Suprapubic skin (tissue), 4 donors: ENCODE measurements around the gene LEKR1. TPM values are rescaled to one million over a fixed set of nuclear protein-coding genes. Genes with fewer than 3 reads are reported as not detected.

Source experiments
- DNase-seq, 2 donors: peaks; one replicate each; pipeline ENCODE4 v3.0.0-alpha.2; 2019; ENCODE audit warnings: low spot score in 2 of 2
- H3K27ac ChIP-seq: fragments of 200-600 bp; sonication (generic); one replicate; pipeline ENCODE4 v1.5.1; 2019
- H3K27me3 ChIP-seq: fragments of 200-600 bp; sonication (generic); one replicate; pipeline ENCODE4 v1.5.1; 2019
- H3K36me3 ChIP-seq: fragments of 200-600 bp; sonication (generic); one replicate; pipeline ENCODE4 v1.5.1; 2019
- H3K4me1 ChIP-seq: fragments of 200-600 bp; sonication (generic); one replicate; pipeline ENCODE4 v1.5.1; 2019
- H3K4me3 ChIP-seq: fragments of 200-600 bp; sonication (generic); one replicate; pipeline ENCODE4 v1.5.1; 2019; ENCODE audit warnings: mild to moderate bottlenecking
- H3K9me3 ChIP-seq: fragments of 200-600 bp; sonication (generic); one replicate; pipeline ENCODE4 v1.5.1; 2019
- EP300 ChIP-seq: sonication (generic); formaldehyde crosslinking; IDR thresholded peaks from one replicate; pipeline ENCODE4 v1.6.1; 2017; ENCODE audit warnings: antibody characterized with exemption
- POLR2A ChIP-seq, 2 donors: fragments of 450-650 bp; IDR thresholded peaks; one replicate each; pipeline ENCODE4 v1.6.1; 2017; ENCODE audit warnings: antibody characterized with exemption in 2 of 2, mild to moderate bottlenecking in 2 of 2, moderate library complexity in 2 of 2
- POLR2AphosphoS5 ChIP-seq, 3 donors: sonication (generic); formaldehyde crosslinking; IDR thresholded peaks; one replicate each; pipeline ENCODE4 v1.6.1; 2017; ENCODE audit warnings: antibody characterized with exemption in 3 of 3
- whole genome bisulfite sequencing: methylation state at CpG from one replicate; pipeline ENCODE4 v1.1.5; 2018; 5-methylcytosine and 5-hydroxymethylcytosine counted together
- total RNA-seq, 4 donors: library from RNA; depleted of rRNA; stranded (reverse); fragments of >200 nt; gene quantifications; one replicate each; pipeline ENCODE4 v1.1.0, GENCODE V29; 2016
- TF ChIP-seq, protein P1 (sequence below), 2 donors: fragments of 200-600 bp in 1 of 2; fragments of 450-650 bp in 1 of 2; sonication (generic) in 1 of 2; IDR thresholded peaks; one replicate each; pipeline ENCODE4 v1.5.1; 2016 to 2019; ENCODE audit warnings: antibody characterized with exemption in 2 of 2, mild to moderate bottlenecking in 1 of 2, moderate library complexity in 1 of 2

Gene LEKR1
- total RNA-seq, 4 donors from 2014 or later = 1.0 to 3.4 (median 1.5) TPM

DNA sequence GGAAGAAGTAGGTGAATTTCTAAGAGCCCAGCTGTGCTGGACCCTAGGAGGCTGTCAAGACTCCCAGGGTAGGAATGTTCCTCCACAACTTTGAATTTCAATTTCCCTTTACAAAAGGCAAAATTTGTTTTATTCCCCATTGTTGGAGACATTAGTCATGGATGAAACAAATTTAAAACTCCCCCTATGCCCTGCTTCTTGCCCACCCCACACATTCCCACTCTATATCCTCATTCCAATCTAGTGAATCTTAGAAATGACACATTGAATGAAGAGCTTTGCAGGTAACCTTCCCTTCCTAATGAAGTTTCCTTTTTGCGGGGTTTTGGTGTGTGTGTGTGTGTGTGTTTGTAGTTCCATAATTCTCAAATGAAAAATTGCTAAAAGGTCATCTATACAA, 261.2 kb downstream of the LEKR1 start:
- H3K4me3 ChIP-seq = no peak overlapping the region

DNA sequence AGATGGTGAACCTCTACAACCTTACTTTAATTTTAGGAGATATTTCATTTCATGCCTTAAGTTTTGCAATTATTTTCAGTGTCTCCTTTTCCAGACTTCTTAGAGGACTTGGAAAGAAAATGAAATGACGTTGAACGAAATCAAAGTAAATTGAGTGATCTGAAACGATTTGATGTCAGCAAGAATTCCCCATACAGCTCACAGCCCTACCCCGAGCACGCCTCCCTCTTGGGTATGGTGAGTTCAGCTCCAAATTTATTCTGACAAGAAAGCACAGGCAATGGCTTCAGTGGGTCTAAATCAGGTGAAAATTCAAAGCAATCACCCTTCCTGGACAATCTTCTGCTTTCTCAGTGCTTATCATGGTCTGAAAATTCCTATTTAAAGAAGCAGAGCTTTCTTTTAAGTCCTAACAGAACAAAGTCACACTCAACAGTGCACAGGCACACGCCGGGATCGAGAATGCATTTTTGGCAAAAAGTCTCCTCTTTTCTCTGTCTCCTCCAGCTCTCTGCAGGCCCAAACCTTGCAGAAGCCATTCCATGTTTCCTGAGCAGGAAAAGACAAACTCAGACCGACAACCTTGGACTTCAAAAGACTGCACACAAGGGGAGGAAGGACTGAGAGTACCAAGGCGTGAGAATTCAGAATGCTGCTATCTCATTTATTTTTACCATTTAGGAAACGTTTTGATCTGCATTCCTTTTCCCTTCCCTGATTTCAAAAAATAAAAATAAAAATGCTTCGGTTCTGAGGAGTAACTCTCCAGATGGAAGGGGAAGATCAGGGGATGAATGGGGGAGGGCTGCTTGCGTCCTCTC, 261.8 kb downstream of the LEKR1 start:
- TF ChIP-seq POLR2AphosphoS5 (IDR thresholded peaks at IDR 0.05) = no peak
- no peak for TF ChIP-seq EP300
- no peak for TF ChIP-seq POLR2A (IDR thresholded peaks at IDR 0.05)
- TF ChIP-seq, protein P1, sequence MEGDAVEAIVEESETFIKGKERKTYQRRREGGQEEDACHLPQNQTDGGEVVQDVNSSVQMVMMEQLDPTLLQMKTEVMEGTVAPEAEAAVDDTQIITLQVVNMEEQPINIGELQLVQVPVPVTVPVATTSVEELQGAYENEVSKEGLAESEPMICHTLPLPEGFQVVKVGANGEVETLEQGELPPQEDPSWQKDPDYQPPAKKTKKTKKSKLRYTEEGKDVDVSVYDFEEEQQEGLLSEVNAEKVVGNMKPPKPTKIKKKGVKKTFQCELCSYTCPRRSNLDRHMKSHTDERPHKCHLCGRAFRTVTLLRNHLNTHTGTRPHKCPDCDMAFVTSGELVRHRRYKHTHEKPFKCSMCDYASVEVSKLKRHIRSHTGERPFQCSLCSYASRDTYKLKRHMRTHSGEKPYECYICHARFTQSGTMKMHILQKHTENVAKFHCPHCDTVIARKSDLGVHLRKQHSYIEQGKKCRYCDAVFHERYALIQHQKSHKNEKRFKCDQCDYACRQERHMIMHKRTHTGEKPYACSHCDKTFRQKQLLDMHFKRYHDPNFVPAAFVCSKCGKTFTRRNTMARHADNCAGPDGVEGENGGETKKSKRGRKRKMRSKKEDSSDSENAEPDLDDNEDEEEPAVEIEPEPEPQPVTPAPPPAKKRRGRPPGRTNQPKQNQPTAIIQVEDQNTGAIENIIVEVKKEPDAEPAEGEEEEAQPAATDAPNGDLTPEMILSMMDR (IDR thresholded peaks at IDR 0.05) = no peak
- Histone ChIP-seq H3K27ac (peak overlapping the region; percentile 99), H3K27me3 (no peaks in the 10 kb centered on the region), H3K9me3 (no peaks in the 10 kb centered on the region), H3K36me3 (no peaks in the 10 kb centered on the region), H3K4me1 (peaks cover 52% of the 10 kb centered on the region), H3K4me3 (peak overlapping the region; percentile 73)
- DNase-seq = no peak
- WGBS = 18% methylated on average over 13 of the region's 13 CpGs

More for the DNA sequence above, 261.2 kb downstream of the LEKR1 start:
- no peaks in the 10 kb centered on the region for H3K36me3 ChIP-seq
- no peaks in the 10 kb centered on the region for H3K27me3 ChIP-seq
- no peak for DNase-seq
- no peaks in the 10 kb centered on the region for H3K9me3 ChIP-seq
- WGBS = 71% methylated on average over 1 of the region's 1 CpG
- H3K4me1 ChIP-seq = peaks cover 55% of the 10 kb centered on the region
- H3K27ac ChIP-seq = peak overlapping the region; percentile 99
- TF ChIP-seq POLR2AphosphoS5 (IDR thresholded peaks at IDR 0.05) = no peak
- TF ChIP-seq EP300 = no peak
- TF ChIP-seq POLR2A (IDR thresholded peaks at IDR 0.05) = no peak
- TF ChIP-seq, protein P1 (IDR thresholded peaks at IDR 0.05) = no peak

DNA sequence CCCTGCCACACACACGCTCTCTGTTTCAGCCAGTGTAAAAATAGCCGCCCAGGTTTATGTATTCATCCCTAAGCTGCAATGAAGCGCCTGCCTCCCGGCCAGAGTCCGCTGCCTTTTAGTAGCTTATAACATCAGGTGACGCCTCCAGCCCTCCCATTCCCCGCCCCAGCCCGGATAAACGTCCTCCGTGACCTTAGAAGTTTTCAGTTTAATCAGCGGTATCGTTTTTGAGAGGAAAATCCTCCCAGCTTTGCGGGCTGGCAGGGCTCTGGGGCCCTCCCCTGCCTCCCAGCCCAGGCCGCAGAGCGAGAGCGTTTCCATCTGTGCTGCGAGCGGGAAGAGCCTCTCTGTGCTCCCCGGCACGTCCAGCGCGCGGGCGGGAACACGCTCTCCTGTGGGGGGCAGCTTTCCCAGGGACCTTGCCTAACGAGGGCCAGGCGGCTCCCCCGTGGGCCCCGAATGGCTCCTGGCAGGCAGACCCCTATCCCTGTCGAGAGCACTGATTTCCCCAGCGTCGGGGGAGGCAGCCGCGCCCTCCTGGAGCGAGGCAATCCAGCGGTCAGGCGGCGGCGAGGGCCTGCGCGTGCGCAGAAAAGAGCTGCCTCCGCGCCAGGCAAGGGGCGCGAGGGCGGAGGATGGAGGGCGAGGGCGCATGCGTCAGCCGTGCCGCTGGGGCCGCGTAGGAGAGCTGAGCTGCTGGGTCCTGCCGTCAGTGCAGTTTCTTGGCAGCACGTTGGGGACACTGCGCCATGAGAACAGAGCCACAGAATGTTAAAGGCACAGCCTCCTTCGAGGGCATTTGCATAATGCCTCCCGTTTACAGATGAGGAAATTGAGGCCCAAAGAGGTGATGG, 262.7 kb downstream of the LEKR1 start:
- Histone ChIP-seq H3K9me3 (no peaks in the 10 kb centered on the region), H3K4me3 (peak overlapping the region; percentile 73), H3K36me3 (no peaks in the 10 kb centered on the region), H3K27me3 (no peaks in the 10 kb centered on the region), H3K4me1 (peaks cover 49% of the 10 kb centered on the region), H3K27ac (peak overlapping the region; percentile 99)
- TF ChIP-seq POLR2A (IDR thresholded peaks at IDR 0.05) = peak; percentile 61 to 90
- TF ChIP-seq EP300 = no peak
- TF ChIP-seq, protein P1 (IDR thresholded peaks at IDR 0.05) = no peak
- peak; percentile 7 to 59 (median 55) for TF ChIP-seq POLR2AphosphoS5 (IDR thresholded peaks at IDR 0.05)
- under 1% methylated on average over 40 of the region's 59 CpGs for WGBS
- DNase-seq = peak; percentile 95 to 97

- Histone ChIP-seq H3K4me1 (peaks cover 49% of the 10 kb centered on the region), H3K27me3 (no peaks in the 10 kb centered on the region), H3K9me3 (no peaks in the 10 kb centered on the region), H3K27ac (peak overlapping the region; percentile 99), H3K36me3 (no peaks in the 10 kb centered on the region), H3K4me3 (peak overlapping the region; percentile 73)
- DNase-seq = no peak
- TF ChIP-seq POLR2A (IDR thresholded peaks at IDR 0.05) = no peak
- peak; percentile 12 for TF ChIP-seq EP300
- WGBS = 18% methylated on average over 18 of the region's 18 CpGs
Observed at GRCh38 chr3:157089455-157090221, 263.5 kb downstream of the LEKR1 start.

GRCh38 chr3:157091083-157091833, 265.1 kb downstream of the LEKR1 start:
- no peak overlapping the region for H3K27ac ChIP-seq
- H3K4me1 ChIP-seq = peaks cover 41% of the 10 kb centered on the region
- TF ChIP-seq POLR2AphosphoS5 (IDR thresholded peaks at IDR 0.05) = no peak
- TF ChIP-seq POLR2A (IDR thresholded peaks at IDR 0.05) = no peak
- no peak for TF ChIP-seq EP300
- TF ChIP-seq, protein P1 (IDR thresholded peaks at IDR 0.05) = no peak

More at GRCh38 chr3:157091083-157091833, 265.1 kb downstream of the LEKR1 start:
- H3K27me3 ChIP-seq = no peaks in the 10 kb centered on the region
- 61% methylated on average over 4 of the region's 4 CpGs for WGBS
- H3K36me3 ChIP-seq = no peaks in the 10 kb centered on the region
- H3K9me3 ChIP-seq = no peaks in the 10 kb centered on the region
- H3K4me3 ChIP-seq = no peak overlapping the region
- DNase-seq = no peak
